GM21526 (cell line): ENCODE data around the gene AKAP8L.

Experiments used
- ATAC-seq: cut with Tn5 transposase; IDR thresholded peaks from one replicate; pipeline ENCODE4 v1.9.1; 2021; ENCODE audit warnings: moderate library complexity; ENCODE audit not compliant: unreplicated experiment, low FRiP score

AKAP8L gene

DNA sequence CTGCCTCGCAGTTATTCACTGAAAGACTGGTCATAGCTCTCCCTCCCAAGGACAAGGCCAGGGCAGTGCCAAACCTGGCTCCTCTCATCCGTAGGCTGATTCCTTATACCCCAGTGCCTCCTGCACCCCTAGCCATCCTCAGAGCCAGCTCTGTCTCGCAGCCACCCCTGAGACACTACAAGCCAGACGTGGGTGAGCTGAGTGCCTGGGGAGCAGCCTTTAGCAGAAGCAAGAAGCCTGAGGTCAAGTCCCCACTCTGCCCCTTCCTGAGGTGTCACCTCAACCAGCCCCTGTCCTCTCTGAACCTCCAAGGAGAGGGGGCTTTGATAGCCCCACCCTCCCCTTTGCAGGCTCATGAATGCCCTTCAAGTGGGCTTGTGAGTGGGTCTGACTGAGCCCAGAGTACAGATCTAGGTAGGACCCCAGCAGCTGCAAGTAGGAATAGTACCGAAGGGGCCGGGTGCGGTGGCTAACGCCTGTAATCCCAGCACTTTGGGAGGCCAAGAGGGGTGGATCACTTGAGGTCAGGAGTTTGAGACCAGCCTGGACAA, 14.8 kb upstream of the AKAP8L start:
- no peak for ATAC-seq

DNA sequence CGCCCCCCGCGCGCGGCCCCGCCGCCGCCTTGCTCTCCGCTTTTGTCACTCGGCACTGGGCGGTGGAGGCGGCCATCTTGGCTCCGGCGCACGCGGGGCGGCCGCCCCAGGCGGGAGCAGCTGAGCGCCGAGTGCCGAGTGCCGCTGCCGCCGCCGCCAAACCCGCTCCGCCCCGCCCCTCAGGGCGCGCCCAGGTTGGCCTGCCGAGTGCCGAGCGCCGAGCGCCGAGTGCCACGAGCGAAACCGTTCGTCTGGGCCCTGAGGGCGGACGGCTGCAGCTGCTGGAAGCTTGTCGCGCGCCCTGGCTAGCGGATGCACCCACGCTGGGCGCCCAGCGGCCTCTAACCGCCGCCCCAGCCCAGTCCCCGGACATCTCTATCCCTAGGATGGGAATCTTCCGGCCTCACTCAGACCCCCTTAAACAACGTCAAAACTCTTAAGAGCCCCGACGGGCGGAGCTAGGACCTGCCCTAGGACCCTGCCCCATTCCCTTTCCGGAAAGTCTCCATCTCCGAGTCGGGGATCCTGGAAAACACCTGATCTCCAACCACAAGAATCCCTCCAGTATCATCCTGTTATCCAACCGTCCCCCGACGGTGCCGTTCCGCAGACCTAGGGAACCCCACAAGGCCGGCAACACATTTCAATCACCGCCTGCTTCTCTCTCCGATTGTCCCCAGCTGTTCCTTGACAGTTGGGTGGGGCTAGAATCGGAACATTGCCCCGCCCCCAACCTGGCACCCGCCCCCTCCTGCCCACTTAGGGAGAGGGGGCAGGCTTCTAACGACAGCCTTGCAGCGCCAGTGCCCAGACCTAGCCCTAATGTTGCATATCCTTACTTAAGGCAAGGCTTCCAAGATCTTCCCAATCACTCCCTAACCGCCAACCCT, 14.1 kb upstream of the AKAP8L start:
- peak; percentile 41 for ATAC-seq

DNA sequence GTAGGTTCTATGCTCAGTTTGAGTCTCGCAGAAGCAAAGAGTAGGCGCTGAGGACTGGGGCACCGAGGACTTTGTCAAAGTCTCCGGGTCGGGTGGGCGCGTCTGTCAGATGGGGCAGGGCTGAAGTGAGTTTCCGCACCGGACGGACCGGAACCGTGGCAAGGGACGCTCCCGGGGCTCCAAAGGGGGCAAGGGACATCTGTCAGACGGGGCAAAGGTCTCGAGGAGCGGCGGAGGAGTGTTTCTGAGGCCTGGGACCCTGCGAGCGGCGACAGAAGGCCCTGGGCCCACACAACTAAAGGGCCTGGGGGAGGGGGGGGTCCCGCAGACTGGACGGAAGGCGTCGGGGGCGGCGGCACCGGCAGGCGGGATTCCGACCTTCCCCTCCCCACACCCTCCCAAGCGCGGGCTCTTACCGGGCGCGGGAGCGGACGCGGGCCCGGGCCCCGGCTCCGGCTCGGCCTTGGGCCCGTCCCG, 13.3 kb upstream of the AKAP8L start:
- ATAC-seq: peak; percentile 5

DNA sequence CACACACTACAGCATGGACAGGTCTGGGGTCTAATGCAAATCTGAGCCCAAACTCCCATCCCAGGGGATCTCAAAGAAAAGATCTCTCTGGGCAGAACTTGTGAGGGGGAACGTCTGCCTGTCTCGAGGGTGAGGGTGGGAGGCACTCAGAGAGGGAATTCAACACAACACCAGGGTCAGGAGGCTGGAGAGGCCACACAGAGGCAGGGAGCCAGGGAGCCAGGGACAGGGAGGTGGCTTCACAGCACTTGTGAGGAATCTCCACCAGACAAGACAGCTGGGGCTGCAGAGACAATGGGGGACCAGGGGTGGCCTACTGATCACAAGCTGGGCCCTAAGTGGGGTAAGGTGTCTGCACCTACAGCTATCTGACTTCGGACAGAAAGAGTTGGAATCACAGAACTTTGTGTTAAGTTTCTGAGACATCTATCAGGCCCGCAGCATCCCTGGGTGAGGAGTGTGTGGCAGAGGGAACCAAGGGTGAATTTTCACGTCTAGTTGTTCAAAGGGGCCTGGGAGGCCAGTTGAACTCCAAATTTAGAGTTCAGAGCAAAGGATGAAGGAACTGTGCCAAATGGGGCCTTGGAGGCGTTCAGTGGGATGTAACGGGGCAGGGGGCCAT, 12.7 kb upstream of the AKAP8L start:
- ATAC-seq: no peak

DNA sequence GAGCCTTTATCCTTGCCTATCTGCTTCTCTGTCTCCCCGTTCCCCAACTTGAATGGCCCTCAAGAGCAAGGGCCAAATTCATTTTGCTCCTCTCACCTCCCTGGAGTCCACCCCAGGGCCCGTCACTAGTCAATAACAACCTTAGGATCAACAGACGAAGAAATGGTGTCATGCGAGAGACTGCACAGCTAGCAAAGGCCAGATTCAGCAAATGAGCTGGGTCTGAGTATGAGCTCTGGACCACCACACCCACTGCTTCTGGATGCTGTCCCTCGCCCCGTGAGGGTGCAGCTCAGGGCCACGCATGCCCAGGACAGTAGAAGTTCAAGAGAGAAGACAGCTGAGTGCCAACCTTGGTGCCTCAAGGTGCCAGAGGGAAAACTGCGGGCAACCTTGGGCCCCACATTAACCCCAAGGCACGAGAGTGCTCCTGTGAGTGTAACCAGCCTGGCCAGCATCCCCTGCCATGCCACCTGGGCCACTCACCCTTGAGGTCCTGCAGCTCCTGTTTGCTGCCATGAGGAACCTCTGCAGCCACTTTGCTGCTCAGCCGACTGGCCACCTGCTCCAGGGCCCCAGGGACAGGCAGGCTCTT, 11.8 kb upstream of the AKAP8L start:
- no peak for ATAC-seq

DNA sequence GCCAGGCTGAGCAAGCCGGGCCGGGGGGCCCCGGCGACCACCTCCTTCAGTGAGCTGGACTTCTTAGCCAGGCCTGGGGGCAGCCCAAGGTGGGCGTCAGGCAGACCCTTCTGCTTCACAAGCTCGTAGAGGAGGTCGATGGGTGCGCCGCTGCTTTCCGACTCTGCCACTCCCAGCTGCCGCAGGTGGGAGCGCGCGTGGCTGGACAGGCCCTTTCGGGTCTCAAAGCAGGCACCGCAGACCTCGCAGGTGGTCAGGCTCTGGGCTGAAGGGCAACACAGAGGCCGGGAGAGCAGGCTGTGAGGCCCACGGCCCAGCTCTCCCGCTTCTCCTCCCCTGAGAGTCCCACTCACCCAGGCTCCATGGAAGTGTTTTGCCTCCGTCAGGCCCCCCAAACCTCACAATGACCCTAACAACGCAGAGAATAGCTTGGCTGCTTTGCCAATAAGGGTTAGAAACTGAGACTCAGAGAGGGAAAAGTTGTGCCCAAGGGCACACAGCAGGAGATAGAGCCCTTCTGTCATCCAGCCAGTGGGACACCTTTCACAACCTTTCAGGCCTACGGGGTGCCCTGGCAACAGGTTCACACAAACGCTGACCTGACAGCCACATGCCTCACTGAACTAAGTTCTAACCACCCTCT, 11.2 kb upstream of the AKAP8L start:
- ATAC-seq: no peak

DNA sequence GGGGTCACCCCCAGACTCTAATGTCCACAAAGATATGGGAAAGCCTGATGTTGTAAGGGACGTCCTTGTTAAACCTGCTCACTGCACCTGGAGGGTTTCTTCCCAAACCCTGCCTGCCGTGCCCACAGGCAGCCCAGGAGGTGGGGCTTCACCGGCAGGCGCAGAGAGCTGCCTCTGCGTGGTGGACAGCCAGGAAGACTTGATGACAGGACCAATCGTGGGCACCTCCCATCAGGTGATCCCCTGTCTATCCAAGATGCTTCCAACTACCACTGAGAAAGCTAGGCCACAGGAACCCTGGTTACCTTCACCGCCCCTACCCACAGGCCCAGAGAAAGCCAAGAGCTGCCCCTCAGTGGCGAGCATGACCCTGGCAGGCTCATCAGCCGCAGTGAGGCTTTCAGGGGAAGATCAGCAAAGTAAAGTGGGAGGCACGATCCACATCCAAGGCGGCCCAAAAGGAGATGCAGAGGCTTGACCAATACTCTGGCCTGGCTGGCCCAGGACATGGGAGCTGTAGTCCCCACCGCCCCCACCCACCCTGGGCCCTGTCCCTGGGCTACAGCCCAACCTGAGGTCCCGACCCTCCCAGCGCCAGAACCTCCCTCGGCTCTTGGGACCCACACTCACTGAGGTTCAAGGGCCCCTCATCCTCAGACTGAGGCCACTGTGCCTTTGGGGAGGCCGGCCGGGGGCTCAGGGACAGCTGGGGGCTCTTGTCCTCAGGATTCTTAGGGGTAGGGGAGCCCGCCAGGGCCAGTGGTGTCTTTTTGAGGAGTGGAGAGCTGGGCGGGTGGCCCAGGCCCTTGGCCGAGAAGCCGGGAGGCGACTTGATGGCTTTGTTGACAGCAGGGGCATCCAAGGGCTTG, 10.4 kb upstream of the AKAP8L start:
- ATAC-seq: no peak

DNA sequence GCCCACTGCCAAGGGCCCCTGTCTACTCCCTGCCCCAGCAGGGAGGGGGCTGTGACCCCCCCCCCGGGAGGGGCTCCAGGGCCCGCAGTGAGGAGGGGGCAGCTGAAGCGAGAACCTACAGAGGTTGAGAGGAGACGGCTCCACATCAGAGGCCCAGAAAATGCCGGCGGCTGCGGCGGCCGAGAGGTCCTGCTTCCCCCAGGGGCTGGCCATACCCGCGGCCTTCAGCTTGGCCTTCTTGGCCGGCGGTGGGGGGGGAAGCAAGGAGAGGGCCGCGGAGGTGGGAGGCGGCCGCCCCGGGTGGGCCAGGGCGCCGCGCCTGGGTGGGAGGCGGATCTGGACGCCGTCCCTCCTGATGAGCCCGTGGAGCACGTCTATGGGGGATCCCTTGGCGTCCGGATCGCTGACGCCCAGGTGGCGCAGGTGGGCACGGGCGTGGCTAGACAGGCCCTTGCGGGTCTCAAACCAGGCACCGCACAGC, 9.2 kb upstream of the AKAP8L start:
- ATAC-seq: no peak

DNA sequence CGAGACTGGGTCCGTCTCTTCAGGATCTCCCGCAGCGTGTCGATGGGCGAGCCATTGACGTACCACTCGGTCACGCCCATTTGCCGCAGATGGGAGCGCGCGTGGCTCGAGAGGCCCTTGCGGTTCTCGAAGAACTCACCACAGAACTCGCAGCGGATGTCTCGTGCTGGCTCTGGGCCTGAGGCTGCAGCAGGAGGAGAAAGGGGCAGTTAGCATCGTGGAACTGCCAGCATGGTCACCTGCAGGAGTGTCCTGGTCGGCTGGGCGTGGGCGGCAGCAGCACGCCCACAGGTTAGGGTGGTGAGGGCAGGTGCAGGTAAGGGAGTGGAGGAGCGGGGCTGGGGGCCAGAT, 8.5 kb upstream of the AKAP8L start:
- ATAC-seq: no peak

DNA sequence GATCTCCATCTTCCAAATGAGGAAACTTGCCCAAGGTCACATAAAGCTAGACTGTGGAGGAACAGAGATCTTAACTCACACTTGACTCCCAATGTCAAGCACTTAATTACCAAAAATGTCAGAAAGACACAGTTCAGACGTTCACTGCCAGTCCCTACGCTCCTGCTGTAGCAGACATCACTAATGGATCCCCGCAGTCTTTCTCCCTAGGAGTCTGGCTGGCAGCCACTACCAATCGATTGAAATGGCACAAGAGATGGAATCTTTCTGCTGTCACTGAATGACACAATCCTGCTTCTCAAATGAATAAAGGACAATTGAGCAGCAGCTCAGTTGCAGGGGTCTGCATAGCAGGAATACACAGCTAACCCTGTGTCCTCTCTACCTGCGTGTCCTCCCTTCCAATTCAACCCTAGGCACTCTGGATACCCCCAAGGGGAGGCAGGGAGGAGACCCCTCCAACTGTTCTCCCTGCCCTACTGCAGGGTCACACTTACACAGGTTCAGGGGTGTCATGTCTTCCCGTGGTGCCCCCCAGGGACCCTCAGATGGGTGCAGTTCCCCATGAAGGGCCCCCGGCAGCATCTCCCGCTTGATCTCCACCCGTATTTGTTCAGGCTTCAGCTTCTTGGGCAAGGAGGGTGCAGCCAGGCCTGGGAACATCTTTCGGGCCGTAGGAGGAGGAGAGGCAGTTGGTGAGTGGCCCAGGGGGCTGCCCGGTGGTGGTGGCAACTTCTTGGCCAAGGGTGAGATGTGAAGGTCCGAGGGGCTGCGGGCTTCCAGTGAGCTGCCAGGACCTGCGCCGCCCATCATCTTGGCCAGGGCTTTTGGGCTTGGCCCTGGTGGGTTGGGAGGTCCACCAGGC, 7.9 kb upstream of the AKAP8L start:
- no peak for ATAC-seq

DNA sequence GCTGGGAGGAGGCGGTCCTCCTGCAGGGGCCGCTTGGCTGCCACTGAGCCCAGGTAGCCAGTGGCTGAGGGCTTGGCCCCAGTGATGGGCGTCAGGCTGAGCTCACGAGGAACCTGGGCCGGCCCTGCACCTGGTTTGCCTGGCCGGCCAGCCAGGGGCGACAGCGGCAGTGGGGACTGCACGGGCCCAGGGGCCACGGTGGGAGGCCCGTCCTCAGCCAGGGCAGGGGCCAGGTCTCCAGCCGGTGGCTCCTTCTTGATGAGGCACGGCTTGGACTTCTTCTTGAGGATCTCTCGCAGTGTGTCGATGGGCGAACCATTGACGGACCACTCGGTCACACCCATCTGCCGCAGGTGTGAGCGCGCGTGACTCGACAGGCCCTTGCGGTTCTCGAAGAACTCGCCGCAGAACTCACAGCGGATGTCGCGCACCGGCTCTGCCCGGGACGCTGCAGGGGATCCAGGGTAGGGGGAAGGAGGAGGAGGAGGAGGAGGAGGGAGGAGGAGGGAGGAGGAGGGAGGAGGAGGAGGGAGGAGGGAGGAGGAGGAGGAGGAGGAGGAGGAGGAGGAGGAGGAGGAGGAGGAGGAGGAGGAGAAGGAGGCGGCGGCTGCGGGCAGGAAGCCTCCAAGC, 6.6 kb upstream of the AKAP8L start:
- no peak for ATAC-seq

DNA sequence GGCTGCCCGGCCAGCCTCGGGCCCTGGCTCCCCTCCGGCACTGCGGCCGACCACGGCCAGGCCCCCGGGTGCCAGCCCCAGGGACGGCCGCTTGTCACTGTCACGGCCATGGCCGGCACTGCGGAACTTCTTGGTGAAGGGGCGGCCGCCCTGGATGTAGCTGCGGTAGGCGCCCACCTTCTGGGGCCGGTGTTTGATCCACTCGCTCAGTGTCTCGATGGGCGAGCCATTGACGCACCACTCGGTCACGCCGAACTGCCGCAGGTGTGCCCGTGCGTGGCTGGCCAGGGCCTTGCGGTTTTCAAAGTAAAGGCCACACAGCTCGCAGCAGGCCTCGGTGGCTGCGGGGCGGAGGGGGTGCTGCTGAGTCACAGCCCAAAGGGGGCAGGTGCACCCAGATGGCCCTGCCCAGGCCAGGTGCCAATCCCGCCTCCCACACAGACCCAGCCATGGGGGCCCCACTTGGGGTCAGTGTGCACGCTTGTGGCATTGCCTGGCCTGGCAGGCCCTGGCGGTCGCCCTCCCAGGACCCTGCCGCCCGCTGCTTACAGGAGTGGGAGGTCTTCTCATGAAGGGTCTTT, 6.0 kb upstream of the AKAP8L start:
- ATAC-seq: no peak

DNA sequence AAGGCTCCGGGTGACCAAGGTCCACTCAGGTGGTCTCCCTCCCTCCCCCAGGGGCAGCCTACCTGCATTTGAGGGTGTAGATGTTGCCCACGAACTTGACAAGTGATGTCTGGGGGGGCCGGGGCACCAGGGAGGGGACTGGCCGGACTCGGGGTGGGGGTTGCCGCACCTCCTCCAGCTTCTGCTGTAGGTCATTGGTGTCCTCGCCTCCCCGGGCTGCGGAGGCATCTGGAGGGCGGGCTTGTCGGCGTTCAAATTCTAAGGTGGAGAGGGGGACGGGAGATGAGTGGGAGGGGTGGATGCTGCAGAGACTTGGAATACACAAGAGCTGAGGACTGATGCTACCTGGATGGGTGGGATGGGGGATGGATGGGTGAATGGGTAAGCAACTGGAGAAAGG, 5.3 kb upstream of the AKAP8L start:
- no peak for ATAC-seq

DNA sequence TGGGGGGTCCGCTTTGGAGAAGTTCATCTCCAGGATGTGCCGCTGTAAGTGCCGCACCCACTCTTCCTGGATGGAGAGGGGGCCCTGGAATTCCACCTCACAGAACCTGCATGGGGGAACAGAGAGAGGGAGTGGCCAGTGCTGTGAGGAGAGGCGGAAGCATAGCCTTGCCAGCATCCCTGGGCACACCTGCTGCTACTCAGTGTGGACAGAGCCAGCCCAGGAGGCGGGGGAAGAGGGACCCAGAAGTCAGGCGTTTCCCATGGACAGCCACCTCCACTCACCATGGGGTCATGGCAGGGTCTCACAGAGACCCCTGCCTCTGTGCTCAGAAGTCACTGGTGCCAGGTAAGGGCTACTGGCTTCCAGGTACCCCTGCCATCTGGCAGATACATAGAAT, 4.3 kb upstream of the AKAP8L start:
- ATAC-seq: no peak

DNA sequence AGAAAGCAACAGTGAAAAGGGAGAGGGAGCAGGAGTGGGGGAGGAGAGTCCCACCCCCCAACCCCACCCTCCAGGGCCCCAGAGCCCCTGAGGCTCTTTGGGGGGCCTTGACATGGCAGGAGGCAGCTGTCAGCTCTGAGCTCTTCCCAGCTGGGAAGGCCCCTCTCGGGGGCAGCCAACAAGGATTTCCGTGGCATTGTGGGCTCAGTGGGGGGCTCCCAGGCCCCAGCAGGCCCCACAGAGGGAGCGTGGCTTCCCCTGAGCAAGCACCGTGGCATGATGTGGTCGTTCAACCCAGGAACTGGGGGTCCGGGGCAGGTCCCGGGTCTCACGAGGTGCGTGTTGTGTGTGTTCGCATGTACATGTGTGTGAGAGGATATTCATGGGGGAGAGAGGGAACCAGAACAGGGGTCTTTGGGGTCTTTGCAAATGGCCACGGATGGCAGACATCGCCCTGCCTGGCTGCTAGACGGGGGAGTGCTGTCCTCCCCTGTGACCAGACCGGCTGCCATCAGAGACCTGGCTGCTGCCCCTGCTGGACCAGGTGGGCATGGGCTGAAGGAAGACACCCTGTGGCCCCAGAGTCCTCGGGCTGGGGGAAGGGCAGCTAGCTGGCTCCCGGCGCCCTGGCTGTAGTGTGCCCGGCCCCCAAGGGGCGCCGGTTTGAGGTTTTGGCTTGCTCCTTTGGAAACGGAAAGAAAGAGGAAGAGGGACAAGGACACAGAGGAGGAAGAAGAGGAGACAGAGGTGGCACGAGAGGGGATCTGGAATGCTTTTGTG, 3.7 kb upstream of the AKAP8L start:
- no peak for ATAC-seq

DNA sequence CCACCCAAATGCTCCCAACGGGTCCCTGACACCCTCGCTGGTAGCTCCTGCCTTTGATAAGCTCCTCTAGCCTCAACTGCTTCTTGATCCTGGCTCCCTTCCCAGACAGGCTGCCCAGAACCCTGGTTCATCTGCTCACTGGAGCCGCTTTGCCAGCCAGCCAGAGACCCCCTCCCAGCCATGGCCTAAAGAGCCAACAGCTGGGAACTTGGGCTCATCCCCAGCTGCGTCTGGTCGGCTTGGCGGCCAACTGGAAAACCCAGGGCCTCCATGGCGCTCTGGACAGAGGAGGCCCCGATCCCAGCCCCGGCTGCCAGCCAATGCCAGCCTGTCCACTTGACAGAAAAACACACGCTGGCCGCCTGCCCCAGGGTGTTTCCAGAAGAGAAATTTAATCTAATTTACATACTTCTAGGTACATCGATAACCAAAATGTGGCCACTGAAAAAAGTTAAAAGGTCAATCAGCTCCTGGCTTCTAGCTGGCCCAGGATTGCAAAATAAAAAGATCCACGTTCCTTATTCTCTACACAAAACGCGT, 3.0 kb upstream of the AKAP8L start:
- no peak for ATAC-seq

DNA sequence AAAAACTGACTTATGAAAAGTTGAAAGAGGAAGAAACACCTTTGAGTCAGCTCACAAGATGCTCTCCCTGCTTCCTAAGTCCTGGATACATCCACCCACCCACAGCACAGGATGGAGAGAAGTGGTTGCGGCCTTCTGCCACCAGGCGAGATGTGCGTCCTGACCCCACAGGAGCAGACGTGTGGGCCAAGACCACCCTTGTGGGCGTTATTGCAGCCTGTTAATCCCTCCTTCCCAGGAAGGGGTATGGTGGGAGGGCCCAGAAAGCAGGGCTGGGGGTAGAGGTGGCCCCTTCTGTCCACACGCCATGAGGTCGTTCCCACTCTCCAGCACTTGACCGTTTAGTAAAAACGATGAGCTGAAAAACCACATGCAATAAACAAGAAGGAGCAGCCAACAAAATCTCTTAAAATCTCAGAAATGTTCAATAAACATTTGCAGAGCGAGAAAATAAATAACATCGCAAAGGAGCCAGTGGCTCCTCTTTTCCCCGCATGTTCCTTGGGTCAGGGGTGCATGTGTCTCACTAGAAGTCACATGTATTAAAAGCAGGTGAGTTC, 2.4 kb upstream of the AKAP8L start:
- ATAC-seq: no peak
